IMR-90 (cell line): ENCODE results near the gene FSTL1.

Experiments used
- CTCF ChIP-seq: conservative IDR thresholded peaks from 2 replicates; pipeline ENCODE4 v1.5.1; 2012; ENCODE audit warnings: mild to moderate bottlenecking, low read depth, low read length, improper control_type of control experiment
- POLR2A ChIP-seq: IDR thresholded peaks from 2 replicates; pipeline ENCODE4 v1.6.1; 2012; ENCODE audit warnings: mild to moderate bottlenecking, low read depth, low read length

- TF ChIP-seq CTCF (no peak), POLR2A (no peak)
Observed at GRCh38 chr3:120382941-120383447, 67.8 kb downstream of the FSTL1 start.
